NCI-H2029 treated with DMSO at 0.1 percent for 48 hours (cell line): ENCODE data around the gene E2F6.

Experiments used
- DNase-seq: peaks from one replicate; lab custom pipeline; 2025; lab: John Stamatoyannopoulos, UW

Gene E2F6

DNA sequence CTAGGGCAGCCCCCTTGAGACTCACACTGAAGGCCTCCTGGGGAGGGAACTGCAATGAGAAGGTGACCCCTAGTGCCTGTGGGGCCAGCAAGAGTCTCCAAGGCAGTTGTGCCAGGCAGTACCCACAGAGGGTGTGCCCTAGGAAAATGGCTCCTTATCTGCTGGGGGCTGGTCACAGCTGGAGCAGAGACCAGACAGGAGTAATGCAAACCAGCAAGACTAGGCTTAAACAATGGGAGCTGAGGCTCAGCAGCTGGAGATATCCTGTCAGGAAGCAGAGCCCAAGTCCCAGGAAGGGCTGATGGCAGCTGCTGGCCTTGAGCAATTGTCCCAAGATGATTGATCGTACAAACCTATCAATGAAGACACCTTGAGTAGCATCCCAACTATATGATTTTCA, 26.8 kb upstream of the E2F6 start:
- DNase-seq, result no peak

DNA sequence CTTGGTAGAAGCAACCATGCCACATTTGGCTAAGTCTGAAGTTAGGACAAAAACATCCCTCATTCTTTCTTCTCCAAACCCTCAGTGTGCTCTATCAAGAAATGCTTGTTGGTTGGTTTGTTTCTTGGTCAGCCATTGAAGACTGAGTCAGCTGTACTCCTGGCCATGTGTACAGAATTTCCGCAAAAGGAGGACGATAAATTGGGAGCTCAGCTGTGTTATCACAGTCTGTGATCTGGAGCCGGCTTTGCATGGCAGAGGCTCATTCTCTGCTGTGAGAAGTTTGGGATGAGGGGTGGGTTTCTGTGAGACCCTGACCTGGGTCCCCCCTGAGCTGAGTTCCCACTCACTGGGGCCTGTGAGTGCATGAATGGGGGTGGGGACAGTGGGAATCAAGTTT, 26.3 kb upstream of the E2F6 start:
- DNase-seq, result no peak

DNA sequence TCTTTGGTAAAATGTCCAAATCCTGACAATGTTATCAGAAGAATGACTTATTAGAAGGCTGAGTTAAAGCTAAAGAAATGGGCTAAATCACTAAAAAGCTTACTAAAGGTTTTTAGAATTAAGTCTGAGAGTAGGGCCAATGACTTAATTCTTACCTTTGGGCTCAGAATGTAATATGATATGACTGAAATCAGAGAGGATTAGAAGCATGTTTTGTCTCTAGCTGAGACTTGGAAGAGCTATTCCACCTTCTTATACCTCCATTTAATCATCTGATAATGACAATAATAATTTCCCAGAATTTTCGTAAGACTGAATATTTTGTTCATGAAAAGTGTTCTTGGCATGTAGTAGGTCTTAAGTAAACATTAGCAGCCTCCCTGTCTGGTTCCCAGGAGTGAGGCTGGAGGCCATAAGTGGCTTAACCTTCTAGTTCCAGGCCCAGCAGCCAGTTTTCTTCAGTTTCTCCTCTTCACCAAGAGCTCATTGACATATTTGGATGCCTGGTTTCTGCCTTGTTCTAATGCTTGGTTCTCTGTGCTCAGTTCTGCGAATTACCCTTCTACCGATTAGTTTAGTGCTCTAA, 25.5 kb upstream of the E2F6 start:
- no peak for DNase-seq

DNA sequence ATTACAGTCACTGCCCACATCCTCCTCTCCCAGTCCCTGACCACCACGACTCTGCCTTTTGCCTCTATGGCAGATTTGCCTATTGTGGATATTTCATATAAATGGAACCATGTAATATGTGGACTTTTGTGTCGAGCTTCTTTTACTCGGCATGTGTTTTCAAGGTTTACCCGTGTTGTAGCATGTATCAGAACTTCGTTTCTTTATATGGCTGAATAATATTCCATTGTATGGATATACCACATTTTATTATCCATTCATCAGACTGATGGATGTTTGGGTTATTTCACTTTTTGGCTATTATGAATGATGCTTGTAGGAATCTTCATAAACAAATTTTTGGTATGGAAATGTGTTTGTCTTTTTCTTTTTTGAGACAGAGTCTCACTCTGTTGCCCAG, 24.2 kb upstream of the E2F6 start:
- DNase-seq, result no peak

DNA sequence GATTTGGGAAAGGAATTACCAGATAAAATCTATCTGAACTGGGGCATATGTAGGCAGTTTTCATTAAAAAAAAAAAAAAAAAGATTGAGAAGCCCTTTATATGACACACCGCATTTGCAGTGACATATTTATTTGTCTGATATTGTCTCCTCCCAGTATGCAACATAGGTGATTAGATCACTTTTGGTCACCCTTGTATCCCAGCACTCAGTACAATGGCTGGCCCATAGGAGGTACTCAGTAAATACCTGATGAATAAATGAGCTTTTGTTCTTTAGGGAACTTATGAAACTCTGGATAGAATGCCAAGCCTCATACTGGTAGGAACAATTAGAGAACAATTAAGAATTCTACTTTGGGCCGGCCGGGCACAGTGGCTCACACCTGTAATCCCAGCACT, 22.8 kb upstream of the E2F6 start:
- DNase-seq, result no peak

DNA sequence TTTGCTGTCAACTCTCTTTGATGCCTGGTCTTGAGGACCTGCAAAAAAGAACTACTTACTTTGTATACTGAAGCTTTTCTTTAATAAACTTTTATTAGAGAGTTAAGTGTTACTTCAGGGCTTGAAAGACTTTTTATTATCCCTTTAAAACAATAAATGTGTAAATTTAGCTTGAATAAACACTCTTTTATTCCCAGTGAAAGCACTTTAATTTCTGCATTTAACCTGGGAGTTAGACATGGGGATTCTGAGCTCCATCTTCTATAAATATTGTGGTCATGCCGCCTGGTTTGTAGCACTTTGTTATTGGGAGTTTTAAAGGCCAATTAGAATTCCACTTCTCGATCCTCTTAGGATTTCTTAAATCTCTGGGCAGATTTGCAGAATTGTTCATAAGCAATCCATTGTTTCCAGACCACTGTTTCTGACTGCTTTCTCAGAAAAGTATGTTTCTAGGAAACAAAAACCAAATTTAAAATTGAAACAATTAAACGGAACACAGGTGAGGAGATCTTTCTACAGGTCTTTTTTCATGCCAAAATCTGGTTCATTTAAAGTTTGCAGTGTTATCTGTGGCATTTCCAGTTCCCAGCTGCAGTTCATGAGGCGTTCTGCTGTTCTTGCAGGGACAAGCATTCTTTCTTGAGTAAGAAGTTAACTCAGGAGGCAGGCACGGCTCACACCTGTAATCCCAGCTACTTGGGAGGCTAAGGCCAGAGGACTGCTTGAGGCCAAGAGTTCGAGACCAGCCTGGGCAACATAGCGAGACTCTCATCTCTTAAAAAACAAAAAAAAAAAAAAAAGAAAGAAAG, 18.1 kb upstream of the E2F6 start:
- no peak for DNase-seq

DNA sequence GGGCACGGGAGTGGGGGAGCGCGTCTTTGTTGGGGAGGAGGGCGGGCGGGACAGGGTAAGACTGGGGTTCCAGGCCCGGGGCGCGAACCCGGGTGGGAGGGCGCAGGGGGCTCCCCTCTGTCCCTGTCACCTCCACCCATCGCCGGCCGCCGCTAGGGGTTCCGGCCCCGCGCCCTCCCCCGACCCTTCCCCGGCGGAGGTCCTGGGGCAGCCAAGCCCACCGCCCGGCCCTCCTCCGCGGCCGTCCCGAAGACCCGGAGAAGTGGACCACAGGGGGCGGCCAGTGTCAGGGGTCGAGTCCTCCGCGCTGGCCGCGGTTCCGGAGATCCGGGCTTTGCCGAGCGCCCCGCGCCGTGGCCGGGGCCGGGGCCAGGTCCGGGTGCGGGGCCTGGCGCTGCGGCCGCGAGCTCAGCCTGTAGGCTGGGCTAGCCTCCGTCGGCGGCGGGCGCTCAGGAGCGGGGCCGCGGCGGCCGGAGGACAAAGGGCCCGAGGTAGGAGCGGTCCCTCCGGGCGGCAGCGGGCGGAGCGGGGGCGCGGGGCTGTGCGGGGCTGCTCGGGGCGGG, 16.6 kb upstream of the E2F6 start:
- DNase-seq, result no peak

DNA sequence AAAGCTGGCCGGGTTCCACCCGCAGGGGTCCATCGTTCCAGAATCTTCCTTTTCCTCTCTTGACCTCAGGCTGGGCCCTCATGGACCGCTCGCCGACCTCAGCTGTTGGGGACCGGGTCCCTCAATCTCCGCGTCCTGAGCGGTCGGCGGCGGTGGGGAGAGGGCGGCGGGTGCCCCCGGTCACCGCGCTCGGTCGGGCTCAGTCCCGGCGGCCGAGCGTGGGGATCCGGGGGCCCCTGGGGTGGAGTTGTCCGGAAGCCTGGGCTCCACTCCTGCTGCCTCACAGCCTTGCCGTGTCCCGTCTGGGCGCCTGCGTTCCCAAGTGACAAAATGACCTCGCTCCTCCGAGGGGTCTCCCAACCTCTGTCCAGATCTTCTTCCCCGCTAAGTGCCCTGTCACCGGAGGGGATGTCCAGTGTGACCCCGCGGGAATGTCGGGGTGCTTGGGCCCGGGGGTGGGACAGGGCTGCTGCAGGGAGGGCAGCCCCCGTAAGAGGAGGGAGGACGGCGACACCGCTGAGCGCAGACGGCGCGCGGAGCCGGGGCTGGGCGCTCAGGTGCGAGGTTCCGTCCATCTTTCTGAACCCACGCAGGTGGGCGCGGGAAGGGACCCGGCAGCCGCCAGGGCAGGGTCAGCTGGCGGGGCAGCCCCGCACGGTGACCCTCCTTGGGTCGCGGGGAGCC, 16.0 kb upstream of the E2F6 start:
- DNase-seq, result no peak

DNA sequence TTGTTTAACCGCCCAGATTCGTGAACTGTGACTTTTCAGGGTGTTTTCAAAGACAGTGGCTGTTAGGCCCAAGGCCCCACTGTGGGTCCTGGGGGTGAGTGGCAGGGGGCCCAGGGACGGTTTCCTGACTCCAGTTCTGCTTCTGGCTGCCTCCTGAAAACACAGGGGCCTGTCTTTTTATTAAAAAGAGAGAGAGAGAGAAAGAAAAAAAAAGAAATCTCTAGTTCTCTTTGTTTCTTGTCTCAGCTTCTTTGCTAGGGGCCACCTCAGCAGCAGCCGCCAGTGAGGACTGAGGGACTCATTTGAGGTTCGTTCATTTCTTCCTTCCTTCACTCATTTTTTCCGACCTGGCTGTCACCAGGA, 15.4 kb upstream of the E2F6 start:
- no peak for DNase-seq

DNA sequence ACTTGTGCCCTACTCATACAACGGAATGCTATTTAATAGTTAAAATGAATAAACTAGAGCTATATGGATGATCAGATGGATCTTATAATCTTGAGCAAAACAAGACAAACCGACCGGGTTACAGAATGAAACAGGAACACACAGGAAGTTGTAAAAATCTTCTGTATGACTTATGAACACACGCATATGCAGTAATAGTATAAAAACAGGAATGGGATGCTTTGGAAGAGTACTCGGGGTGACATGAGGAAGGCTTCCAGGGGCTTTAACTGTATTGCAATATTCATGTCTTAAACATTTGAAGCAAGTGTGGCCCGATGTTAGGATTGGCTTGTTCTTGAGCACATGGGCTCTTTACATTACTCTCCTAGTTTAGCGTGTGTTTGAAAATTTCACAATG, 14.9 kb upstream of the E2F6 start:
- DNase-seq, result no peak

DNA sequence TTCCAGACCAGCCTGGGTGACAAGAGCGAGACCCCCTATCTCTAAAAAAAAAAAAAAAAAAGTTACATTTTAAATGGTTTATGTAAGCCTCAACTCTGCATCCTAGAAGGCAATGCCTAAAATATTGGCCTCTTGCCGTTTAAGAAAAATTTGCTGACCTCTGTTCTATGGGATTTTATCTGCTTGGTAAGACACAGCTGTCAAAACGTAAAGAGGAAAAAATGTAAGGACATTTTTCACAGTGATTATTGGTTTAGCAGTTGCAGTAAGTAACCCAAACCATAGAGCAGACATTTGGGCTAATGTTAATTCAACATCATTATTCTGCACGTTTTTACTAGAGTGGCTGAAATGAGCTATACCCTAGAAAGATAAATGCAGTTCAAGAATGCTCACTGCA, 14.4 kb upstream of the E2F6 start:
- no peak for DNase-seq

DNA sequence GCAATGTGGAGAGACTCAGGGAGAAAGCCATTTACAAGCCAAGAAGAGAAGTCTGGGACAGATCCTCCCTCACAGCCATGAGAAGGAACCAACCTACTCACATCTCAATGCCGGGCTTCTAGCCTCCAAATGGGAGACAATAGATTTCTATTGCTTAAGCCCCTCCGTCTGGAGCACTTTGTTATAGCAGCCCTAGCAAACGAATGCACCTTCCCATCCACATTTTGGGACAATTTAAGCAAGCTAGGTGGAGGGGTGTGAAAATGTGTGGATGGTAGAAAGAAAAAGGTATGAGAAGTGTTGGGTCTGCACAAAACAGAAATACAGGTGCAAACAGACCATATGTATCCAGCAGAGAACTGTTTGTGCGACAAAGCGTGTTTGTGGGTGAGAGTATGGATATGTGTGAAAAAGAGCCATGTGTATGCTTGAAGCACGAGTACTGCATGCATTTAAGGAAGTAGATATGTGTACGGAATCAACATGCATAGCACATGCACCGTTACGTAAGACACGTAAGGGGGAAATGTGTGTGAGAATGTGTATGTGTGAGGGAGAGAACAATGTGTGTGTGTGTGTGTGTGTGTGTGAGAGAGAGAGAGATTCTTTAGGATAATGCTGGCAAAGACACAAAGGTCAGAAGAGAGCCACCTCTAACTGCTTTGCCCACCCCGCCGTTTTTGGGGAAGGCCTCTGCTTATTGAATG, 13.1 kb upstream of the E2F6 start:
- no peak for DNase-seq

DNA sequence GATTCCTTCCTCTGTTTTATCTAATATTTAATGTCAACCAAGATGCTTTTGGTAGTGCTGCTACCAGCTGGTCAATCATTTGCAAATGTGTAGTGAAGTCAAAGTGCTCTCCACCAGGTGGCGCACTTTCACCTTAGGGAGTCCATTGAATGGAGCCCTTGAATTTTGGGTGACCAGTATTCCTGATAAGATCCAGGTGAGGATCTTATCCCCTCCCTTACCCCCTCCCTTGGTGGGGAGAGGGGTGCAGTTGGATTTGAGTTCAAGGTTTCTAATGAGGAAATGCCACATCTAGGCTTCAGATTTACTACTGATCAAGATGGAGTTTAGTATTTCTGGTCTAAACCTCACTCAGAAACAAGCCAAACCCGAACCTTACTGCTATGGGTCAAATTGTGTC, 12.0 kb upstream of the E2F6 start:
- peak; percentile 39 for DNase-seq

DNA sequence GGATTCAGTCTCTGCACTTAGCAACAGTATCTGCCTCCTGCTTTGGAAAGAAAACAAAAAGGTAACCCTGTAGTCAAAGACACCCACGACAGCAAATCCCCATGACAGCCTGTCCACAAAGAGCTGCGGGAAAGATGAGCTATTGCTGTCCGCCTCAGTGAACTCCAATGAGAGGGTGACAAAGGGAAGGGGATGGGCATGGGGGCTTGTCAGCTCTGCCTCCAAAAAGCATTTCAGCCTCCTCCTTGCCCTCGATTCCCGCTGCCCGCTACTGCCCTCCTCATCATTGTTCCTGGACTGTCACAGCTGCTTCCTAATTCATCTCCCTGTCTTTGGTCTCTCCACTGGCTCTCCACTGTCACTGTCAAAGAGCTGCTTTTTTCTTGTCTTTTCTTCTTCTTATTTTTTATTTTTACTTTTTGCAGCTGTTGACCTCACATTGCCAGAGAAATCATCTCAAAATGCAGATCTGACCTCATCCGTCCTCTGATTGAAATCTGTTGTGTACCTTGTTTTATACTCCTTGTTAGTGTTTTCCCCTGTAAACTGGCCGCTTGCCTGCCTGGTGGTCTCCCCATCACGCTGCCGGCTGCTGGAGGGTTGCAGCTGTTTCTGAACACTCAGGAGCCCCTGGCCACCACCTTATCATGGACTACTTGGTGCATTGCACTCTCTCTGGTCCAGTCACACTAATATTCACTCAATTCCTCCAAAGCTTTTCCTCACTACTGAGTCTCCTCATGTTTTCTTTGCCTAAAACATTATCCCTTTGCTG, 7.9 kb upstream of the E2F6 start:
- DNase-seq, result no peak

DNA sequence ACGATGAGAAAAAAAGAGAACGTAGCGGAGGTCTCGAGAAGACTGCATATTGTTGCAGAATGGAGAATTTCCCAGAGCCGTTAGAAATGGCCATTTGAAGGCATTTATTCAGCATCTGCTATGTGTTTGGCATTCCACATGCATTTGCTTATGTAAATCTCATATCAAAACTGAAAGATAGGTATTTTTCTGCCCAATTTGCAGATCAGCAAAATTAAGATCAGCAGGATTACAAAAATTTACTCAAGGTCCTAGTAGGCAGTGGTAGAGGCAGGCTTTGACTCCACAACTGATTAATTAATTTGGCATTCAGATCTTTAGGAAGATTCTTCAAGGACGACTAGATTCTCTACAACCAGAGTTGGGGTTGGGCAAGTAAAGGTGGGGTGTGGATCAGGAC, 1.8 kb upstream of the E2F6 start:
- DNase-seq, result no peak

DNA sequence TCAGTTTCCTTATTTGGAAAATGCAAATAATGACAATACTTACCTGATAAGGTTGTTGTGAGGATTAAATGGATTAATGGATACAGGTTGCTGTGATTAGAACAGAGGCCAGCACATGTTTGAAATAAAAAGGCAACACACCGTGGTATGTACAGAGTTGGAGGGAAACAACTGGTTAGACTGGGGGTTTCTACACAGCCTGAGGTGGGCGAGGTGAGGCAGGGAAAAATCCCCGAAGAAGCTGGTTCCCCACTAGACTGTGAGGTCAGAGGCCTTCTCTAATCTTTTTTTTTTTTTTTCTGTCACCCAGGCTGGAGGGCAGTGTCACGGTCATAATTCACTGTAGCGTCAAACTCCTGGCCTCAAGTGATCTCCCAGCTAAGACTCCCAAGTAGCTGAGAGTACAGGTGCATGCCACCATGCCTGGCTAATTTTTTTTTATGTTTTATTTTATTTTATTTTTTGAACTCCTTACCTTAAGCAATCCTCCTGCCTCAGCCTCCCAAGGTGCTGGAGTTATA, 1.2 kb upstream of the E2F6 start:
- DNase-seq, result no peak

DNA sequence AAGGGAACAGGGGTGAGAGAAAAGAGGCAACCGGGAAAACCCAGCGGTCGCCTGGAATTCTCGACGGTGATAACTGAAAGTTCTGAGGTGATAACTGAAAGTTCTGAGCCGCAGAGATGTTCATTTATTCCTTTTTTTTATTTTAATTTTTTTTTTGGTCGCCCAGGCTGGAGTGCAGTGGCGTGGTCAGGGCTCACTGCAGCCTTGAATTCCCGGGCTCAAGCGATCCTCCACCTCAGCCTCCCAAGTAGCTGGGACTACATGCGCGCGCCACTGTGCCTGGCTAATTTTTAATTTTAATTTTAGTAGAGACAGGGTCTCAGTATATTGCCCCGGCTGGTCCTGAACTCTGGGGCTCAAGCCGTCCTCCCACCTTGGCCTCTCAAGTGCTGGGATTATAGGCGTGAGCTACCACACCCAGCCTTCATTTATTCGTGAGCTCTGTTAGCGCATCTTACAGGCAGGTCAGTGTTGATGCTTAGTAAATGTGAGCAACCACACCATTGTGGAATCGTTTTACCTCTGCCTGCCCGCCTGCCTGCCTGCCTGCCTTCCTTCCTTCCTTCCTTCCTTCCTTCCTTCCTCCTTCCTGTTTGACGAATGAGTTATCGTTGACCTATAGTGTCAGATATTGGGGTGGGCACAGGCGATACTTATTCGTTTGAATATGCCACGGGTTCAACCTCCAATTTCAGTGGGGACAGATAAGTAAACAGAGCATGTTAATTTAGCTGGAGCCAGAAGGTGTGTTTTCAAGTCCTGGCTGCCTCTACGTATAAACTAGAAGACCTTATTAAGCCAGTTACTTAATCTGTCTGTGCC, 557 bp upstream of the E2F6 start:
- no peak for DNase-seq

DNA sequence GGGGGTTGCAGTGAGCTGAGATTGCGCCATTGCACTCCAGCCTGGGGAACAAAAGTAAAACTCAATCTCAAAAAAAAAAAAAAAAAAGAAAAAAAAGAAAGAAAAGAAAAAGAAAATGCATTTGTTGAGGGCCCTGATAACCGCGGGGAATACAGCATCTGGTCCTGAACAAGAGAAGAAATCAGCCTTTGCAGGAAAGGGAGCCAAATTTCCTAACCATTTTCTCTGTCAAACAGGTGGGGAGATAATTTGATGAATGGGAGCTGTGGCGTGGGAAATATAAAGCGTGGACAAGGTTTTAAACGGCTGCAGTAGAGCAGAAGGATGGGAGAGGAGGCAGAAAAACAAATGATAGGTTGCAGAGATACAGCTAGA, 864 bp downstream of the E2F6 start:
- DNase-seq, result no peak

DNA sequence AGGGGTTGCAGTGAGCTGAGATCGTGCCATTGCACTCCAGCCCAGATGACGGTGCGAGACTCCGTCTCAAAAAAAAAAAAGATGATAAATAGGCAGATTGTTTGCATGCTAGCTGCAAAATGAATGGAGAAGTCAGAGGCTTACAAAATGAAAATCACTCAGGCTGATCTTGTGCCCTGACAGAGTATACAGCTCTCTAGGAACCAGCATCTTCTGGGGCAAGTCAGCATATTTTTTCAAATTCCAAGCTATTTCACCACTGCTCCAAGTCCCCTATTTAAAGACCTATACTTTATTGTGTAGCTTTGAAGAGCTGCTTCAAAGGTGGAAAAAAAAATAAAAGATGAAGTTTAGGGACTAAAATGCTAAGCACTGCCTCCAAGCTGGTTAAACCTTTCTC, 6.1 kb downstream of the E2F6 start:
- DNase-seq, result no peak

DNA sequence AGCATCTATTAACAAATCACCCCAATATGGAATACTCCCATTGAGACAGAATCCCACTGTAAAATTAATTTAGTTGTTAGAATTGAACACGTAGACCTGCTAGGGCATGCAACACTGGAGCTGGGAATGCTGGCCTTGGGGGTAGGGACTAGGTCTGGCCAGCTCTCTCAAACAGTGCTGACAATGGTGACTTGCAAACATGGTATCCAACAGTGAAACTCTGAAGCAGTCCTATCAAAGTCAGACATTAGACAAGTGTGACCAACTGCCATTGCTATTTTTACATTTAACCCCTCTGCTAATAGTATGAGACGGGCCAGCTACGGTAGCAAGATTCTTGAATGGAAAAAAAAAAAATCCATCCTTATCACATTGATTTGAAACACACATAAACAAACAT, 7.2 kb downstream of the E2F6 start:
- no peak for DNase-seq

DNA sequence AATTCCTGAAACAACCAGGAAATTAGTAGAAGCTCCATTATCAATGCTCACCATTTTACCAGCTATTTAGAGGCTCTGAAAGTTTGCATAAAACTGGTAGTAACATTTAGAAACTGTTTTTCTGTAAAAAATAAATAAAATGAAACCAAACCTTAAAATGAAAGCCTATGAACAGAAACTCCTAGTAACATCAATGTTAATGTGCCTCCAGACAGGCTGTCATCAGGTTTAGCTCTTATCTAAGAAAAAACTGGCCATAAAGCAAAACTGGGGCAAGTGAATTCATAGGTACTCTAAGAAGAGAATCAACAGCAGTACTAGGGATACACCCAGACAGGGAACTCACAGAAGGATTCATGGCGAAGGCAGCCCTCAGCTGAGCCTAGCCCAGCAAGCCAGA, 8.0 kb downstream of the E2F6 start:
- no peak for DNase-seq
